OCI-LY7 (cell line): Measurements from ENCODE around the gene PCDHGB5.

ENCODE experiments used
- EZH2phosphoT487 ChIP-seq: fragments of 200-600 bp; sonication (generic); IDR thresholded peaks from 2 replicates; pipeline ENCODE4 v1.6.1; 2018; ENCODE audit warnings: low read depth, borderline replicate concordance, mild to moderate bottlenecking, mixed run types, antibody characterized with exemption, low read length, moderate library complexity, mixed read lengths
- TF ChIP-seq, protein P1 (sequence below): fragments of 200-600 bp; sonication (generic); conservative IDR thresholded peaks from 2 replicates; pipeline ENCODE4 v1.5.1; 2014; ENCODE audit warnings: mild to moderate bottlenecking, antibody characterized with exemption, low read length, moderate library complexity, mixed read lengths

DNA sequence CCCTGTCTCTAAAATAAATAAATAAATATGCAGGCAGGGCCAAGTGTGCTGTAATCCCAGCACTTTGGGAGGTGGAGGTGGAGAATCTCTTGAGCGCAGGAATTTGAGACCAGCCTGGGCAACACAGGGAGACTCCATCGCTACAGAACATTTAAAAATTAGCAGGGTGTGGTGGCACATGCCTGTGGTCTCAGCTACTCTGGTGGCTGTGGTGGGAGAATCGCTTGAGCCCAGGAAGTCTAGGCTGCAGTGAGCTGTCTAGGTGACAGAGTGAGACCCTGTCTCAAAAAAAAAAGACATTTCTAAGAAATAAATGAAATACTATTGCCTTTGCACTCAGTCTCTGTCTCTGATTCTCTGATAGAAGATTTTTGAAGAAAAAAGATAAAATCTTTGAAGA, 13.8 kb downstream of the PCDHGB5 start:
- TF ChIP-seq, protein P1, sequence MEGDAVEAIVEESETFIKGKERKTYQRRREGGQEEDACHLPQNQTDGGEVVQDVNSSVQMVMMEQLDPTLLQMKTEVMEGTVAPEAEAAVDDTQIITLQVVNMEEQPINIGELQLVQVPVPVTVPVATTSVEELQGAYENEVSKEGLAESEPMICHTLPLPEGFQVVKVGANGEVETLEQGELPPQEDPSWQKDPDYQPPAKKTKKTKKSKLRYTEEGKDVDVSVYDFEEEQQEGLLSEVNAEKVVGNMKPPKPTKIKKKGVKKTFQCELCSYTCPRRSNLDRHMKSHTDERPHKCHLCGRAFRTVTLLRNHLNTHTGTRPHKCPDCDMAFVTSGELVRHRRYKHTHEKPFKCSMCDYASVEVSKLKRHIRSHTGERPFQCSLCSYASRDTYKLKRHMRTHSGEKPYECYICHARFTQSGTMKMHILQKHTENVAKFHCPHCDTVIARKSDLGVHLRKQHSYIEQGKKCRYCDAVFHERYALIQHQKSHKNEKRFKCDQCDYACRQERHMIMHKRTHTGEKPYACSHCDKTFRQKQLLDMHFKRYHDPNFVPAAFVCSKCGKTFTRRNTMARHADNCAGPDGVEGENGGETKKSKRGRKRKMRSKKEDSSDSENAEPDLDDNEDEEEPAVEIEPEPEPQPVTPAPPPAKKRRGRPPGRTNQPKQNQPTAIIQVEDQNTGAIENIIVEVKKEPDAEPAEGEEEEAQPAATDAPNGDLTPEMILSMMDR = no peak
- TF ChIP-seq EZH2phosphoT487 = no peak
